DMS53 treated with DMSO at 0.1 percent for 48 hours (cell line): ENCODE measurements around the gene SCO1.
"Not testable (repeated sequence)": the region's sequence is repeated elsewhere in the genome, so short reads cannot be mapped to it uniquely, and the experiment has no call there.

Experiments used
- DNase-seq: peaks from one replicate; lab custom pipeline; 2025; ENCODE audit not compliant: unreplicated experiment; lab: John Stamatoyannopoulos, UW

SCO1 gene

GRCh38 chr17:10697092-10698081 lies at the start of gene SCO1, which contains the start of gene ADPRM:
SCO1 (minus strand) TSS chr17:10697533; CDS start chr17:10697507, 26 bp downstream.
ADPRM (plus strand) TSS chr17:10697594; CDS start chr17:10704927, 7,333 bp downstream.
- DNase-seq = peak; percentile 22

GRCh38 chr17:10745231-10745630 lies 47.9 kb upstream of the SCO1 start:
- DNase-seq = no peak

DNA sequence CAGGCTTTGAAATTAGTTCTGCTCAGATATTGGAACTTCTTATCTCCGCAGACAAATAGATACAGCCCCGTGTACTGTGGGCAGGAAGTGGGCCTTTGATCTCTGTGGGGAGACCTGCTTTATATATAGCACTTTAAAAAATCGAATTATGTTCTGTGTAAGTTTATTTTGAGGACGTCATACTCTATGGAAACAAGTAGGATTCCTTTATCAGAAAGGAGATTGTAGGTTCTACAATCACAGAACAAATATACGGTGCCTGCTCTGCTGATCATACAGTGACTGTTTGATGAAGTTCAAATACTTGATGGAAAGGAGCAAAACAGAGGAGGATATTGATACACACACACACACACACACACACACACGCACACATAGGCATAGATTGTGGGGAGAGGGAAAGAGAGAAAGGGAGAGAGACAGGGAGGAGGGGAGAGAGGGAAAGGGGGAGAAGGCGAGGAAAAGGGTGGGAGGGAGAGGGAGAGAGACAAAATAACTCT lies 47.2 kb upstream of the SCO1 start:
- DNase-seq = no peak

GRCh38 chr17:10743316-10744009 lies 46.1 kb upstream of the SCO1 start:
- DNase-seq = no peak

- no peak for DNase-seq
Measured at GRCh38 chr17:10742431-10742830, 45.1 kb upstream of the SCO1 start.

DNA sequence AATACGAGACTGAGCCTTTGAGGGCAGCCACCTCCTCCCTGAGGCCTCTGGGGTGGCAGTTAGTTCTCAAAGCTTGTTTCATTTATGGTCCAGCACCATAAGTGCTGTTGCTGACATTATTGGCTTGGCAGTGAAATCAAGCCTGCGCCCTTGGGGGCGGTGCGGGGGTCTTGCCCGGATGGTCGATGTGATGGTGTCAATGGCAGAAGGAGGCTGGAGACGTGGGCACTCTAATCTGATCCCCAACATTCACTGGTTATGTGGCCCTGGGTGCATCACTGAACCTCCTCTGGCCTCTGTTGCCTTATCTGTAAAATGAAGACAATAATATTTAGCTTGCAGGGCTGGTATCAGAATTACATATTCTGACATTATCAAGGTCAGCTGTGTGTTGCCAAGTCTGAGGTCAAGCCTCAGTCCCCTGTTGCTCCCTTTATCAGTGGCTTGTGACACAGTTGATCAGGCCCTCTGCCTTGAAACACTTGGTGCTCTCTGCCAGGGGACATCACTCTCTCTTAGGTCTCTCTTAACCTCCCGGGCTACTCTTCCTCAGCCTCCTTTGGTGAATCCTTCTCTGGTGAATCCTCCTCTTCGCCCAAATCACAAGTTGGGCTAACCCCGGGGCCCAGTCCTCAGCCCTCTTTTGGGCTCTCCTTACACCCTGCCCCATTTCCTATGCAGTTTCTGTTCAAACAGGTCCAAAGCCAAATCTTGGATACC lies 44.2 kb upstream of the SCO1 start:
- DNase-seq = no peak

- no peak for DNase-seq
Measured at GRCh38 chr17:10739386-10739785, 42.1 kb upstream of the SCO1 start.

- DNase-seq = no peak
Measured at GRCh38 chr17:10738521-10739258, 41.4 kb upstream of the SCO1 start.

GRCh38 chr17:10737736-10738135 lies 40.4 kb upstream of the SCO1 start:
- DNase-seq = no peak

GRCh38 chr17:10737168-10737622 lies 39.9 kb upstream of the SCO1 start:
- no peak for DNase-seq

DNA sequence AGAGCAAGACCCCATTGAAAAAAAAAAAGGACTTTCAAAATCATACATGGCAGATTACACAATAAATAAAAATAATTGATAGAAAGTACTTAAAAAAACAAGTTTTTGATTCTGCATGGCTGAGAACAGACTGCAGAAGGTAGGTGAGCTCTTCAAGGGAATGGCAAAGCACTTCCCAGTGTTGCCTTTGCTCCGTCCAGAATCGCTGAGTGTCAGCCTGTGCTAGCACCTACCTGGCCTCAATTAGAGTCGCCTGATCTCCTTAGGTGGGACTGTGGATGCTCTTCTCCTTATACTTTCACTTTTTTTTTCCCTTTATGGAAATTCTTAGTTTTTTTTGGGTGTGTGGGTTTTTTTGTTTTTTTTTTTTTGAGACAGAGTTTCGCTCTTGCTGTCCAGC lies 38.5 kb upstream of the SCO1 start:
- no peak for DNase-seq

DNA sequence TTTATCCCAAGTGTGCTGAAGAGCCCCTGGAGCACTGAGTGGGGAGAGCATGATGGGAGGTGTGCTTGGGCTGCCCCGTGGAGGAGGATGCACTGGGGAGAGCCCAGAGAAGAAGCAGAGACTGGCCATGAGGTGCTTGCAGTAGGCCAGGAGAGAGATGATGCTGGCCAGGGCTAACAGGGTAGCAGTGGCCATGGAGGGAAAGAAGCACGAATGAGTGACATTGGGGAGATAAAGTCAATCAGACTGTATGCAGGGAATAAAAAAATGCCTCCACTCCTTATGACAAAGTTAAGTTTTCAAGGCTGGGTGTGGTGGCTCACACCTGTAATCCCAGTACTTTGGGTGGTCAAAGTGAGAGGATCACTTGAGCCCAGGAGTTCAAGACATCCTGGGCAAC lies 37.9 kb upstream of the SCO1 start:
- no peak for DNase-seq

GRCh38 chr17:10733666-10734065 lies 36.3 kb upstream of the SCO1 start:
- DNase-seq = no peak

DNA sequence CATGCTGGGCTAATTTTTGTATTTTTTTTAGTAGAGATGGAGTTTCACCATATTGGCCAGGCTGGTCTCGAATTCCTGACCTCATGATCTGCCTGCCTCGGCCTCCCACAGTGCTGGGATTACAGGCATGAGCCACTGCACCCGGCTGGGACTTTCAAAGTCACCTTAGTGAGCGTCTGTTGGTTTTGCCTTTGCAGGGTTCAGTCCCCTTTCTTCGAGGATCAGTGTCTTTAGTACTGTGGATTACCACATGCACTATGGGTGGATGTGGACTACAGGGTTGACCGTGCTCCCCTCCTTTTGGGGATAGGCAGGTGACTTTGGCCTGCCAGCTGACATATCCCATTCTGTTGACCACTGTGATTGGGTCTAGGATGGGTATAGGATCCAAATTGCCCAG lies 34.8 kb upstream of the SCO1 start:
- DNase-seq = not testable (repeated sequence)

DNA sequence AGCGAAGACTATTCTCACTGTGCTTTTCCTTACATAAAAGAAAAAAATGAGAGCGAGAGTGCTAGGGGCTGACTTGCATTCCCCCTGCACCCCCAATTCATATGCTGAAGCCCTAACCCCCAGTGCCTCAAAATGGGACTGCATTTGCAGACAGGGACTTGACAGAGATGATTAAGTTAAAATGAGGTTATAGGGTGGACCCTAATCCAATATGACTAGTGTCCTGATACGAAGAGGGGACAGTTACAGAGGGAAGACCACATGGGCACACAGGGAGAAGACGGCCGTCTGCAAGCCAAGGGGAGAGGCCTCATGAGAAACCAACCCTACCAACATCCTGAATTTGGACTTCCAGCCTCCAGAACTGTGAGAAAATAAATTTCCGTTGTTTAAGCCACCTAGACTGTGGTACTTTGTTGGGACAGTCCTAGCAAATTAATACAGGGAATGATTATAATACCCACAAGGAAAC lies 34.1 kb upstream of the SCO1 start:
- no peak for DNase-seq

- DNase-seq = not testable (repeated sequence)
Measured at GRCh38 chr17:10730247-10730646, 32.9 kb upstream of the SCO1 start.

DNA sequence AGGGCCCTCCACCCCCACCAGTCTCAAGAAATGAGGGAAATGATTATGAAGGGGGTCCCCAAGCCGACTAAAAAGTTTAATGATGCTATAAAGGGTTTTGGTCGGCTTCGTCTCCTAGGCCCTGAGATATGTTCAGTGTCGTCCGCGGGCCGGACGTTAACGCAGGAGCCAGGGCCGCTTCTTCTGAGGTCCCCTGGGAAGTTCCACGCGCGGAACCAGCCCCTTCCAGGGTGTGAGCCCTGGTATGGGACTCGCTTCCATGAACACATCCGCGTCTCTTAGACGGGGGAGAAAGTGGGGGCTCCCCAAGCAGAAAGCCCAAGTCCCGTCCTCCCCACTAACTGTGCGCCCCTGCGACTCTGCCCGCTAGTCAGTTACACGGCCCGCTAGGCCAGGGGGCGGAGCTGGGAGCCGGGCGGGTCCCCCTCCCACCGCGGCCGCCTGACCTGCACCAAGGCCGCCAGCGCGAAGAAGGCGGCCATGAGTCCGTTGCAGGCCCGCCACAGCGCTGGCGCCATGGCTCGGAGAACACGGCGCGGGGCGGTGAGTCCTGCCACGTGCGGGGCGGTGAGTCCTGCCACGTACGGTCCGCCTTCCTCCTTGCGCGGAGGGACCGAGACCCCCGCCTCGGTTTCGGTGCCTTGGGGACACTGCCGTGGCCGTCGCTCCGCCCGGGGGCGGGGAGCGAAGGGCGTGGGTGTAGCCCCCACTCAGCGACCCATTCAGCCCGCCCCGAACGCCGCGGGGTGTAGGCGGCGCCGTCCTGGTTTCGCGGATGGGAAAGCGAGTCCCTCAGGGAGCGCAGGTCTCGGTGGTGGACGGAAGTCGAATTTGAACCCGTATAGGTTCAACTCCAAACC lies 32.2 kb upstream of the SCO1 start, which contains the start of gene TMEM220:
TSS of gene TMEM220 (minus strand) at position 690 of the 860 bp plus-strand sequence. CDS start at position 518, 172 bp downstream.
- no peak for DNase-seq

- DNase-seq = no peak
Measured at GRCh38 chr17:10728331-10728892, 31.1 kb upstream of the SCO1 start.

DNA sequence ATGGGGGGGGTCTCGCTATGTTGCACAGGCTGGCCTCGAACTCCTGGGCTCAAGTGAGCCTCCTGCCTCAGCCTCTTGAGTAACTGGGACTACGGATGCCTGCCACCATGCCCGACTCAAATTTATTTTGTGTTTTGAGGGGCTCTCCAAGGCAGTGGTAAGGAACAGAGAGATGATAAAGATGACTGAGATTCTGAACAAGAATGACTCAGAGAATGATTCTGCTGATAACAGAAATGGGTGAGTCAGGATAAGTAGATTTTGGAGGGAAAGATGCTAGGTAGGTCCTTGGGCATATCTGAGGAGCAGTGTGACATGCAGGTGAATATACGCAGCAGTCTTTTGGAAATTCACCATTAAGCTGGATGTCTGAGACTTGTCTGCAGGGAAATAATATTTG lies 29.9 kb upstream of the SCO1 start:
- no peak for DNase-seq
